GM23248 (cell line): ENCODE results near the gene SPATS1.

ENCODE experiments used
- EZH2 ChIP-seq: fragments of 200-600 bp; sonication (generic); IDR thresholded peaks from 2 replicates; pipeline ENCODE4 v1.6.1; 2018; ENCODE audit warnings: antibody characterized with exemption, mild to moderate bottlenecking; ENCODE audit not compliant: insufficient read depth, poor library complexity, severe bottlenecking
- EZH2phosphoT487 ChIP-seq: fragments of 200-600 bp; sonication (generic); IDR thresholded peaks from 2 replicates; pipeline ENCODE4 v1.6.1; 2018; ENCODE audit warnings: antibody characterized with exemption, moderate library complexity, mild to moderate bottlenecking, low read depth; ENCODE audit not compliant: insufficient read depth

GRCh38 chr6:44352259-44352658 lies 9.8 kb downstream of the SPATS1 start:
- TF ChIP-seq EZH2 (no peak), EZH2phosphoT487 (no peak)
